Measurements from ENCODE around the gene MYOM3.

Gene MYOM3

GRCh38 chr1:24138476-24139221 is 26.7 kb upstream of the MYOM3 start:
- DNase-seq, result no peak

GRCh38 chr1:24136956-24137539 is 25.1 kb upstream of the MYOM3 start:
- DNase-seq, result no peak

DNA sequence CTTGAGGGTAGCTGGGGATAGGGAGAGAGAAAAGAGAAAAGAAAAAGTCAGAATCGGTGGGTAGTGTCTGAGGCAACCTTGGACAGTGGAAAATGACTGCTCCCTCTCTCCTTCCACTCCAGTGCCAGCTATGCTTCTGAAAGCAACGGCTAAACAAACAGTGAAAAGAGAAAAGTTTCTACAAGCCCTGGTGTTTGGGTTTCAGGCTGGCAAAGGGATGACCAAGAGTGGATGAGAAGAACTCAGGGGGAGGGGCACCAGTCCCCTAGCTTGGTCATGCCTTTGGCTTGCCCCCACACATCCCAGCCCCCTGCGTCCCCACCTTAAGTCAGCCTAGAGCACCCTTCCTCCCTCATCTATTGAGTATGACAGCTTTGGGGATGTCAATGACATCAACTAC is 22.4 kb upstream of the MYOM3 start:
- no peak for DNase-seq

DNA sequence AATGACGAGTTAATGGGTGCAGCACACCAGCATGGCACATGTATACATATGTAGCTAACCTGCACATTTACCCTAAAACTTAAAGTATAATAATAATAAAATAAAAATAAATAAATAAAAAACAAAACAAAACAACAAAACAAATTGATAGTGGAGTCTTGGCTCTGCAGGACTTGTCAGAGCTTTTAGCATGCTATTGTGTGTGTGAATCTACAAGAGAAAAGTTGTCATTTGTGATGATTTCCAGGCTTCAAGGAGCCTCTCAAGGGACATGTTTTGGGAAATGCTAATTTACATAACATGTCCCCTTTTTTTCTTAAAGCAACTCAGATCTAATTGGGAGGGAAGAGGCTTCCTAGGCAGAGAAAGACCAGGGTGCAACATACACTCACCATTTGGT is 21.9 kb upstream of the MYOM3 start:
- DNase-seq, result no peak

DNA sequence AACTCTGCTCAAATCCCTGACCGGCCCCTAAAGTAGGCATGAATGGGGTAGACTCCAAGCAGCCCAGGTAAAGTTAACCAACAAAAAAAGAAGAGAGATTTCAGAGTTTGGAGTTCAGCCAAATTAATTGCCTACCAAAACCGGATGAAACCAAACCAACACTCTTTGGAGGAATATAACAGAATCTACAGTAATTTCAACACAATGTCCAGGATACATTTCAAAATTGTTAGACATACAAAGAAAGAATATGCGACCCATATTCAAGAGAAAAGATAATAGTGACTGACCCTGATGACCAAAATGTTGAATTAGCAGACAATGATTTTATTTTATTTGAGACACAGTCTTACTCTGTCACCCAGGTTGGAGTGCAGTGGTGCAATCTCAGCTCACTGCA is 18.4 kb upstream of the MYOM3 start:
- no peak for DNase-seq

GRCh38 chr1:24127801-24128363 is 15.9 kb upstream of the MYOM3 start:
- no peak for DNase-seq

DNA sequence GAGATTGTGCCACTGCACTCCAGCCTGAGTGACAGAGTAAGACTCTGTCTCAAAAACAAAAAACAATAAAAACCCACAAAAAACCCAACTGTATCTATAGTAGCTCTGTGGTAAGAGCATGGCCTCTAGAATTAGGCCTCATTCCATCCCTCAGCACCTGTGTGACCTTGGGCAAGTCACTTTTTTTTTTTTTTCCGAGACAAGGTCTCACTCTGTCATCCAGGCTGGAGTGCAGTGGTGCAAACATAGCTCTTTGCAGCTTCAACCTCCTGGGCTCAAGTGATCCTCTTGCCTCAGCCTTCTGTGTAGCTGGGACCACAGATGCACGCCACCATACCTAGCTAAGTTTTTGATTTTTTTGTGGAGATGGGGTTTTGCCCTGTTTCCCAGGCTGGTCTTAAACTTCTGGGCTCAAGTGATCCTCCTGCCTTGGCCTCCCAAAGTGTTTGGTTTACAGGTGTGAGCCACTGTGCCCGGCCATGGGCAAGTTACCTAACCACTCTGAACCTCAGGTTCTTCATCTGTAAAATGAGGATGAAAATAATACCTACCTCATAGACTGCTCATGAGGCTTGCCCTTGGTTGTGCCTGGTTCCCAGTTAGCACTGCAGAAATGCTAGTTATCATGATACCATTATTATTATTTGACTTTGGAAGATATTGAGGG is 15.3 kb upstream of the MYOM3 start:
- no peak for DNase-seq

- no peak for DNase-seq
Measured at GRCh38 chr1:24126672-24127023, 14.7 kb upstream of the MYOM3 start.

DNA sequence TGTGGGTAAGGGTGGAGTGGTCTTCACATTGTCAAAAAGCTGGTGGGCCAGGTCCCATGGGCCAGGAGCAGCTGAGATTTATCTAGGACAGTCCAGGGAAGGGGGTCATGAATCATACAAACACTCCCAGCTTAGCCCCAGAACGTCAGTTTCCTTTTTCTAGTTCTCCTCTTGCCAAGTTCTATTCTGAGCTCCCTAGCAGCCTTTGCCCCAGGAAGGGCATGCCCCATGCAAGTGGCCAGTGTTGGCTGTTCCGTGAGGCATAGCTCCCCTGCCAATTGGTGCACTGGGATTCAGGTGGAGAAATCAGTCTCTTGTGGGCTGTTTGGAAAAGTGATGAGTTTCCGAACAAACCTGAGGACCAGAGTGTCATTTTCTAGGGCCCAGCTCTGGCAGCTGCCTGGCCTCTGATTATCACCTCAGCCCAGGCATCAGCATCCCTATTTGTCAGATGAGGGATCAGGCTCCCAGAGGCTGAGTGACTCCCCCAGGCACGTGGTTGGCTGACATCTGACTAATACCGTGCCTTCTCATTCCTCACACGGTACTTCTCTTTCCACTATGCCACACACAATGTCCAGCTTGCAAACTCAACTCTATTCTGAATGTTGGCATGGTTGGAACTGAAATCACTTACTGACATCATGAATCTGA is 14.2 kb upstream of the MYOM3 start:
- peak; percentile 23 for DNase-seq

GRCh38 chr1:24125456-24125855 is 13.5 kb upstream of the MYOM3 start:
- no peak for DNase-seq

DNA sequence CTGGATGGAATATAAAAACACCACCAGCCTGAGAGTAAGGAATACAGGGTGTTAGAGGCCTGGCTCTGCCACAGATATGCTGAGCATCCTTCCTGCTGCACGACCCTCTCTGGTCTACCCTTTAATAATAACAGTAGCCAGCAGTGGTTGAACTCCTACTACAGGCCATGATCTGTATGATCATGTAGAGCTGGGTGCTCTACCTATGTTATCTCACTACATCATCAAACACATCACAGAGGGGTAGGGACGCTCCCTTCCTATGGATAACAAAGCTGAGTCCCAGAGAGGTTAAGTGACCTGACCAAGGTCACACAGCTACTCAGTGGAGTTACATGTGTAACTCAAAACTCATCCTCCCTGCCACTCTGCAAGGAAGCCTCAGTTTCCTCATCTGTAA is 13.0 kb upstream of the MYOM3 start:
- DNase-seq, result no peak

- no peak for DNase-seq
Measured at GRCh38 chr1:24123611-24124010, 11.7 kb upstream of the MYOM3 start.

DNA sequence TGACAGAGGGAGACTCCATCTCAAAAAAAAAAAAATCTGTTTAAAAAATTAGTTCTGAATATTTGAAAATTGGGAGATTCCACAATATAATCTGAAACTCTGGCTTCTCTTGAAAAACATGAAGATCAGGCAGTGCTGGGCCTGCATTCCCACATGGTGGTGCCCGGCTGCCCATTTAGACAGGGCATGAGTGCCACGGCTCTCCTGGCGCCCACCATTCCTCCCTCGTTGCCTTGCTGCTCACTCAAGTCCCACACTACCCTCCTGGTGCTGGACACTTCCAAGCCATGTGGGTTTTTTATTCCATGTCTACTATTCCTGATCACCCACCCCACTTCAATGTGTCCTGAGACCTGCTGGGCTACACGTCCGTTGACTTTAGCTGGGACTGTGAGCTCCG is 10.8 kb upstream of the MYOM3 start:
- DNase-seq, result no peak

- no peak for DNase-seq
Measured at GRCh38 chr1:24121406-24121805, 9.5 kb upstream of the MYOM3 start.

- no peak for DNase-seq
Measured at GRCh38 chr1:24120965-24121364, 9.0 kb upstream of the MYOM3 start.

GRCh38 chr1:24119859-24120756 is 8.2 kb upstream of the MYOM3 start:
- DNase-seq, result no peak

GRCh38 chr1:24119489-24119858 is 7.5 kb upstream of the MYOM3 start:
- DNase-seq, result no peak

- no peak for DNase-seq
Measured at GRCh38 chr1:24118410-24119242, 6.7 kb upstream of the MYOM3 start.

- DNase-seq, result no peak
Measured at GRCh38 chr1:24117722-24118409, 5.9 kb upstream of the MYOM3 start.

DNA sequence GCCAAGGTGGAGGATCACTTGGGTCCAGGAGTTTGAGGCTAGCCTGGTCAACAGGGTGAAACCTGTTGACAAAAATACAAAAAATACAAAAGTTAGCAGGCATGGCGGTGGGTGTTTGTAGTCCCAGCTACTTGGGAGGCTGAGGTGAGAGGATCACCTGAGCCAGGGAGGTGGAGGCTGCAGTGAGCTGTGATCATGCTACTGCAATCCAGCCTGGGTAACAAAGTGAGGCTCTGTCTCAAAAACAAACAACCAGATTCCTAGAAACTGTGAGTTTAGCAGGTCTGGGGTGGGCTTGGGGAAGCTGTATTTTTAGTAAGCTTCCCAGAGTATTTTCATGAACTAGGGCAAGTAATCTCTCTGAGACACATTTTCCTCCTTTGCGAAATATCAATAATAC is 5.2 kb upstream of the MYOM3 start:
- DNase-seq, result no peak

DNA sequence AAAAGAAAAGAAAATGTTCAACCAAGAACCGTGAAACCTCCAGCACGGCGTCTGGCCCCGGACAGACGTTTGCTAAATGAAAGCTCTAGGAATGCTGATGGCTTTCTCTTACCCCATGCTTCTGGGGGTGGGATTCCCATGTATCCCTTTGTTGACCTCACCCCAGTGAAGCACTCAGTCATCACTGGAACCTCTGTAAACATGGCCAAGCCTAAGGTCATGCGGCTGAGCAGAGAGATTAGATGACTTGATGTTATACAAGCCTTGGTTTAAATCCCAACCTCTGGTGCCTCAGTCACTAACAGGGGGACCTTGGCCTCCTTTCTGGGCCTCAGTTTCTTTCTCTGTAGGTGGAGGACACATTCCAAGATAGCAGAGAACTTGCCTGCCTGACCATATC is 2.8 kb upstream of the MYOM3 start:
- DNase-seq, result no peak

Data from OCI-M1 (cell line).